DOHH2 (cell line): ENCODE data around the gene TLK1.

ENCODE experiments used
- CTCF ChIP-seq: fragments of 200-600 bp; sonication (generic); IDR thresholded peaks from one replicate; pipeline ENCODE4 v1.5.1; 2014; ENCODE audit warnings: antibody characterized with exemption, mild to moderate bottlenecking, low read depth, low read length; ENCODE audit not compliant: poor library complexity, severe bottlenecking
- EZH2phosphoT487 ChIP-seq: fragments of 200-600 bp; sonication (generic); IDR thresholded peaks from 2 replicates; pipeline ENCODE4 v1.6.1; 2017; ENCODE audit warnings: borderline replicate concordance, mild to moderate bottlenecking, antibody characterized with exemption, low read length, moderate library complexity, mixed read lengths

- TF ChIP-seq CTCF (no peak), EZH2phosphoT487 (no peak)
Measured at GRCh38 chr2:171158790-171159371, 1.8 kb downstream of the TLK1 start.
